IPS DF 19.7 (cell line): ENCODE results near the gene JMJD8.

ENCODE experiments used
- DNase-seq: peaks from one replicate; pipeline ENCODE4 v3.0.0-alpha.2; 2013; ENCODE audit warnings: low read depth, low spot score

JMJD8 gene

GRCh38 chr16:684071-684794 is at the start of gene JMJD8:
JMJD8 (minus strand) TSS chr16:684334; CDS start chr16:684319, 15 bp downstream.
- DNase-seq, result no peak

GRCh38 chr16:733382-734207 is 49.5 kb upstream of the JMJD8 start:
- DNase-seq, result no peak

- DNase-seq, result no peak
Measured at GRCh38 chr16:732936-733335, 48.8 kb upstream of the JMJD8 start.

GRCh38 chr16:732332-732731 is 48.2 kb upstream of the JMJD8 start:
- DNase-seq, result no peak

GRCh38 chr16:730666-731509 is 46.8 kb upstream of the JMJD8 start:
- DNase-seq, result no peak

- no peak for DNase-seq
Measured at GRCh38 chr16:729768-730665, 45.9 kb upstream of the JMJD8 start.

- DNase-seq, result no peak
Measured at GRCh38 chr16:728890-729744, 45.0 kb upstream of the JMJD8 start.

- no peak for DNase-seq
Measured at GRCh38 chr16:728131-728889, 44.2 kb upstream of the JMJD8 start.

- DNase-seq, result no peak
Measured at GRCh38 chr16:727291-727977, 43.3 kb upstream of the JMJD8 start.

- DNase-seq, result no peak
Measured at GRCh38 chr16:726438-727290, 42.5 kb upstream of the JMJD8 start, which contains the start of the genes CCDC78 and HAGHL. CCDC78 (minus strand) TSS chr16:726443; CDS start chr16:726367, 76 bp downstream. HAGHL (plus strand) TSS chr16:727106; CDS start chr16:727510, 404 bp downstream.

GRCh38 chr16:726188-726437 is 42.0 kb upstream of the JMJD8 start:
- no peak for DNase-seq

GRCh38 chr16:725463-726187 is 41.5 kb upstream of the JMJD8 start:
- DNase-seq, result no peak

- DNase-seq, result no peak
Measured at GRCh38 chr16:725041-725376, 40.9 kb upstream of the JMJD8 start.

- no peak for DNase-seq
Measured at GRCh38 chr16:724188-725040, 40.3 kb upstream of the JMJD8 start.

GRCh38 chr16:723695-724094 is 39.6 kb upstream of the JMJD8 start:
- DNase-seq, result no peak
